ENCODE results near the gene CNTN5. TPM values are rescaled to one million over a fixed set of nuclear protein-coding genes. Genes with fewer than 3 reads are reported as not detected.

CNTN5 gene
- total RNA-seq, 4 donors from 2014 or later, result 0.51 to 2.3 (median 0.58) TPM; not detected in 1

- no peak for DNase-seq
- no peak for TF ChIP-seq CTCF (IDR thresholded peaks at IDR 0.05)
- no peak for TF ChIP-seq POLR2A (IDR thresholded peaks at IDR 0.05)
- intact Hi-C loops (cut with DNase I; ENCODE audit: low total_unique reads), result no loop called here
- no peaks in the 10 kb centered on the region for H3K27me3 ChIP-seq
- H3K27ac ChIP-seq, result no peak overlapping the region
- H3K4me3 ChIP-seq, result no peak overlapping the region
- H3K4me1 ChIP-seq, result no peaks in the 10 kb centered on the region
- H3K9me3 ChIP-seq, result no peaks in the 10 kb centered on the region
- H3K36me3 ChIP-seq, result no peaks in the 10 kb centered on the region
Observed at GRCh38 chr11:99742501-99742900, 721.8 kb downstream of the CNTN5 start.

- no peak for DNase-seq
- no peak for TF ChIP-seq CTCF (IDR thresholded peaks at IDR 0.05)
- TF ChIP-seq POLR2A (IDR thresholded peaks at IDR 0.05), result no peak
- H3K27ac ChIP-seq, result no peak overlapping the region
- H3K9me3 ChIP-seq, result no peaks in the 10 kb centered on the region
- no peaks in the 10 kb centered on the region for H3K4me1 ChIP-seq
- H3K4me3 ChIP-seq, result no peak overlapping the region
- H3K36me3 ChIP-seq, result no peaks in the 10 kb centered on the region
- intact Hi-C loops (cut with DNase I; ENCODE audit: low total_unique reads), result no loop called here
- H3K27me3 ChIP-seq, result no peaks in the 10 kb centered on the region
Observed at GRCh38 chr11:99759787-99760186, 739.0 kb downstream of the CNTN5 start.

- H3K27ac ChIP-seq, result no peak overlapping the region
- no peaks in the 10 kb centered on the region for H3K9me3 ChIP-seq
- H3K27me3 ChIP-seq, result no peaks in the 10 kb centered on the region
- intact Hi-C loops (cut with DNase I; ENCODE audit: low total_unique reads), result no loop called here
- no peaks in the 10 kb centered on the region for H3K4me1 ChIP-seq
- TF ChIP-seq POLR2A (IDR thresholded peaks at IDR 0.05), result no peak
- no peak overlapping the region for H3K4me3 ChIP-seq
- H3K36me3 ChIP-seq, result no peaks in the 10 kb centered on the region
- no peak for DNase-seq
Observed at GRCh38 chr11:99766811-99767210, 746.1 kb downstream of the CNTN5 start.

GRCh38 chr11:99773646-99774045 lies 752.9 kb downstream of the CNTN5 start:
- H3K9me3 ChIP-seq, result no peaks in the 10 kb centered on the region
- H3K27me3 ChIP-seq, result no peaks in the 10 kb centered on the region
- DNase-seq, result no peak
- H3K36me3 ChIP-seq, result no peaks in the 10 kb centered on the region
- TF ChIP-seq POLR2A (IDR thresholded peaks at IDR 0.05) (no peak), CTCF (IDR thresholded peaks at IDR 0.05) (no peak)
- H3K4me3 ChIP-seq, result no peak overlapping the region
- intact Hi-C loops (cut with DNase I; ENCODE audit: low total_unique reads), result no loop called here
- H3K27ac ChIP-seq, result no peak overlapping the region
- H3K4me1 ChIP-seq, result no peaks in the 10 kb centered on the region

GRCh38 chr11:99781074-99781473 lies 760.3 kb downstream of the CNTN5 start:
- Histone ChIP-seq H3K36me3 (no peaks in the 10 kb centered on the region), H3K27me3 (no peaks in the 10 kb centered on the region), H3K9me3 (no peaks in the 10 kb centered on the region), H3K4me3 (no peak overlapping the region), H3K4me1 (no peaks in the 10 kb centered on the region), H3K27ac (no peak overlapping the region)
- intact Hi-C loops (cut with DNase I; ENCODE audit: low total_unique reads), result no loop called here
- DNase-seq, result no peak
- TF ChIP-seq CTCF (IDR thresholded peaks at IDR 0.05), result no peak
- TF ChIP-seq POLR2A (IDR thresholded peaks at IDR 0.05), result no peak

GRCh38 chr11:99791354-99791753 lies 770.6 kb downstream of the CNTN5 start:
- intact Hi-C loops (cut with DNase I; ENCODE audit: low total_unique reads), result no loop called here

More at GRCh38 chr11:99791354-99791753, 770.6 kb downstream of the CNTN5 start:
- H3K4me3 ChIP-seq, result no peak overlapping the region
- H3K27me3 ChIP-seq, result no peaks in the 10 kb centered on the region
- no peak for TF ChIP-seq POLR2A (IDR thresholded peaks at IDR 0.05)
- TF ChIP-seq CTCF (IDR thresholded peaks at IDR 0.05), result no peak
- no peaks in the 10 kb centered on the region for H3K9me3 ChIP-seq
- no peaks in the 10 kb centered on the region for H3K36me3 ChIP-seq
- H3K4me1 ChIP-seq, result no peaks in the 10 kb centered on the region
- DNase-seq, result no peak
- H3K27ac ChIP-seq, result no peak overlapping the region

Measured in uterus (tissue), 4 donors.